NCI-H748 (cell line): ENCODE results near the gene PLEK.
A peak's percentile ranks its signal among the peaks of the same experiment; 100 is the strongest.

Source experiments
- DNase-seq: peaks from one replicate; lab custom pipeline; 2025; ENCODE audit not compliant: unreplicated experiment; lab: John Stamatoyannopoulos, UW

The PLEK gene

DNA sequence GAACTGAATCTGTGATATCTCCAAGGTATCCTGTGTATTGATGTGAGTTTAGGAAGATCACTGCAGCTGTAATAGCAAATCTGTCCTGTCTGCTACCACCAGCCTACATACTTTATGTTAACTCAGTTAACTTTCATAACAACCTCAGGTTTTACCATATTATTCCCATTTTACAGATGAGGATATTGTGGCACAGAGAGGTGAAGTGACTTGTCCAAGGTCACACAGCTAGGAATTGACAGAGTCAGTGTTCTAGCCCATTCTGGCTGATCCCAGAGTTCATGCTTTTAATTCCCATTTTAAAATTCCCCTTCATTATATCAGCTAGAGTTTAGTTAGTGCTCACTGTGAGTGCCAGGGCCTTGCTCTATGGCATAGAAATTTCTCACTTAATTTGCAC lies 49.4 kb downstream of the PLEK start:
- DNase-seq = no peak

- peak; percentile 53 for DNase-seq
These were observed 49.8 kb downstream of the PLEK start for GRCh38 chr2:68414876-68415275.

DNA sequence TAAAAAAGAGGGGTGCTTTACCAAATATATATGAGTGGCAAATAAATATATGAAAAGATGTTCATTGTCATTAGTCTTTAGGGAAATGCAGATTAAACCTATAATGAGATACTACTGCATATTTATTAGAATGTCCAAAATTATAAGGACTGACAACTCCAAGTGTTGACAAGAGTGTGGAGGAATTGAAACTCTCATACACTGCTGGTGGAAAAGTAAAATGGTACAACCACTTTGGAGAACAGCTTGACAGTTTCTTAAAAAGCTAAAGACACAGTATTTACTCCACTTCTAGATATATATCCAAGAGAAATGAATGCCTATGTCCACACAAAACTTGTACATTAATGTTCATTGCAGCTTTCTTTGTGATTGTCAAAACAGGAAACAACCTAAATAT lies 50.4 kb downstream of the PLEK start:
- DNase-seq = no peak

- no peak for DNase-seq
These were observed 51.1 kb downstream of the PLEK start for GRCh38 chr2:68416081-68416675.

- DNase-seq = no peak
These were observed 52.8 kb downstream of the PLEK start for GRCh38 chr2:68417926-68418325.

GRCh38 chr2:68418419-68418818 lies 53.3 kb downstream of the PLEK start:
- DNase-seq = no peak

DNA sequence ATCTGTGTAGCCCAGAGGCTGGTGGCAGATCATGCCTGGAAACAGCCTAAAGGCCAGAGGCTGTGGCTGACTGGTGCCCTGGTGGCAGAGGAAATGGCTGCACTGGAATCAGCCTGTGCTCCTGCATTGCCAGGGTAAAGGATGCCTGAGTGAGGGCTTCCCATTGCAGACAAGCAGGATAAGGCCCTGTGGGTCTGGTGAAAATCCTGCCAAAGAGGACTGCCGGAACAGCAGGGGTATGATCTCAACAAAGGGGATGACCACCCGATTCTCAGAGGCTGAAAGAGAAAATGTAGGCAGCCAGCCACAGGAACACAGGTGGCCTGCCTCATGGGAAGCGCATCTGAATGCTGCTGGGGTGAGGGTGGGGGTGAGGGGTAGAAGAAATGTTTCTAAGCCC lies 53.8 kb downstream of the PLEK start:
- no peak for DNase-seq

- no peak for DNase-seq
These were observed 55.3 kb downstream of the PLEK start for GRCh38 chr2:68420254-68420910.

GRCh38 chr2:68423966-68424650 lies 59.0 kb downstream of the PLEK start:
- DNase-seq = no peak

- DNase-seq = no peak
These were observed 60.4 kb downstream of the PLEK start for GRCh38 chr2:68425503-68425902.

DNA sequence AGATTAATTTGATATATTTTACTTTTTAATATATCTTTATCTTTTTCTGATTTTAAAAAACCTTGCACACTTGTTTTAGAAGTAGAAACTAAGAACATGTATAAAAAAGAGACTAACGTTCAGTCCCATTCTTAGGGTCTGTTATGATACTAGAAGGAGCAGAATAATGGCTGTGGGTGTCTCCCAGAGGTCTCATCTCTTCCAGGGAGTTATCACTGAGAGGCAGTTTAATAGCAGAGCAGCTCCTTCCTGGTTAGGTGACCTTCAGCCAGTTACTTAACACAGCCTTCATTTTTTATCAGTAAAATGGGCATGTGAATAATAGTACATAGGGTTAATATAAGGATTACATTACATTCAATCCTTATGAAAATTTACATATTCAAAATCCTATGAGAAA lies 61.4 kb downstream of the PLEK start:
- no peak for DNase-seq

DNA sequence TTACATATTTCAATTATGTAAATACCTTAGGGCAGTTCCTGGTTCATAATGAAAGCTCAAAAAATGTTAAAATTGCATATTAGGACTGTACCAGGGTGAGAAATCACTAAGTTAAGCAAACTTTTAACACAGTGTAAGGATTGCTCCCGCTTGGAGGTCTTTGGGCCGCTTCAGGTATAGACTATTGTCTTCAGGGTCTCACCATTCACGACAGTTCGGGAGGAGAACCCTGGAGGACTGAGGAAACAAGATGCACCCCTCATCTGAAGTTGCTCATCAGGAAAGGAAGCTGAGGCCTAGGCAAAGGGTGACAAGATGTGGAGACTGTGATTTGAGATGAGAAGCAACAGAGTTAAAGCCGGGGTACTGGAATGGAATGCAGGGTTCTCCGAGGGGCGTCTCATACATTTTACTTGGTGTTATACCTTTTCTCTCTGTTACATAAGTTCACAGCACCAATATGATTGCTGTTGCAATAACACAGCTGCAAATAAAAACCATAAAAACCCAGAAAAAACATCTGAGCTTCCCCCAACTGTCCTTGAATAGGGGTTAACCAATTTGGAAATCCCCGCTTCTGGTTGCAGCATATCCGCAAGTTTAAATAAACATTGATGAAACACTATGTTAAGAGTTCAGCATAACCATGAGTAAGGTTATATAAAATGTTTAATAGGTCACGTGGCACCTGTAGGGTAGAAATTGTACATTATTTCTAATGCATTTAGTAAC lies 61.9 kb downstream of the PLEK start:
- DNase-seq = no peak

- DNase-seq = no peak
These were observed 63.0 kb downstream of the PLEK start for GRCh38 chr2:68428126-68428525.

- DNase-seq = no peak
These were observed 63.7 kb downstream of the PLEK start for GRCh38 chr2:68428746-68429145.

DNA sequence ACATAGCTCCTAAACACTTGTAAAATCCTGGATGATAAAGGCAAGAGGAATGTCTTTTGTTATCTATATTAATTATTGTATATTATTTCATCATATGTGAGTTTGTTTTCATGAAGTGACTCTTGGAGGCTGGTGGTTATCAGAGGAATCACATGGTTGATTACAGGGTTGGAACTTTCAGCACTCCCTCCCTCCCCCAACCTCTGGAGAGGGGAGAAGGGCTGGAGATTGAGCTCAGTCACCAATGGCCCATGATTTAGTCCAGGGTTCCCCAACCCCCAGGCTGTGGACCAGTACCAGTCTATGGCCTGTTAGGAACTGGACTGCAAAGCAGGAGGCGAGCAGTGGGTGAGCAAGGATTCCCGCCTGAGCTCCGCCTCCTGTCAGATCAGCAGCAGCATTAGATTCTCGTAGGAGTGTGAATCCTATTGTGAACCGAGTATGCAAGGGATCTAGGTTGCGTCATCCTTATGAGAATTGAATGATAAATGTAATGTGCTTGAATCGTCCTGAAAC lies 64.3 kb downstream of the PLEK start:
- DNase-seq = no peak

GRCh38 chr2:68431316-68431972 lies 66.4 kb downstream of the PLEK start:
- DNase-seq = no peak

DNA sequence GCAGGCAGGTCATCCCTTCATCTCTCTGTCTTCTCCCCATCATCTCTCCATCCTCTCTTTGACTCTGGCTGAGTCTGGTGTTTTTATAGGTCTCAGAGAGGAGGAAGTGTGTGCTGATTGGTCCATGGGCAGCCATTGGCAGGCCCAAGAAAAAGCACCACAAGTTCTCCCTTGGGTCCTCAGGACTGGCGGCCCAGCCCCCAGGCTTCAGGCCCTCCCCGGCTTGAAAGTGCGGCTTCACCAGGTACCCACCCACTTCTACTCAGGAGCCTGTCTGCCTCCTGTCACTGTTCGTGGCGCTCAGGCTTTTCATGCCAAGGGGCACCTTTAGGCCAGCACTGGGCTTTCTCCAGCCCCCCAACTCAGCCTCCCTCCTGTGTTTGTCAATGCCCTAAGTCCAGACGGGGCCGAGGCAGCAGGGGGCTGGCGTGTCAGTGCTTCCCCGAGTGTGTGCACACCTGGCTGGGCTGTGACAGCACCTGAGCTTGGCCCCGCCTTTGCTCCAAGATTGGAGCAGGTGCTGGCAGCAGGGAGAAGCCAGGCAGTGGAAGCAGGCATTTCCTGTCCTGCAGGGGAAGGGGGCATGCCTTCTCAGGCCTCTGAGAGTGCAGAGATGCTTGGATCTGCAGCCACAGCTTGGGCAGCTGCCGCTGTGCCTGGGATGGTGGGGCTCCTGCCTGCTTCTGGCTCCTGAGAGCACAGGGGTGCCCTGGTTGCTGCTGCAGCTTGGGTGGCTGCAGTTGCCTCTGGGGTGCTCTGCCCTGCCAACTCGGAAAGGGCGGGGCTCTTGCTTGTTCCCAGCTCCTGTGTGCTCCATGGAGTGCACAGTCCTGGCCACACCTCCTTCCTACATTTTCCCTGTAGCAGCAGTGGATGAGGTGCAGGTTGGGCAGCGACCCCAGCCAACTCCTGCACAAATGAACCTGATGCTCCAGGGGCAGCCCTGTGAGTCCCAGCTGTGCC lies 67.9 kb downstream of the PLEK start:
- peak; percentile 37 for DNase-seq

GRCh38 chr2:68434981-68435380 lies 69.9 kb downstream of the PLEK start:
- DNase-seq = no peak

GRCh38 chr2:68435615-68436014 lies 70.5 kb downstream of the PLEK start:
- DNase-seq = no peak

- no peak for DNase-seq
These were observed 71.2 kb downstream of the PLEK start for GRCh38 chr2:68436270-68436669.
